ENCODE results near the gene TMPRSS6.

TMPRSS6 gene

GRCh38 chr22:37062376-37062675, 47.2 kb downstream of the TMPRSS6 start:
- Histone ChIP-seq H3K27ac (ENCODE audit: low read depth, low read length) (no peak overlapping the region), H3K36me3 (ENCODE audit: insufficient read depth, low read length) (peaks cover 14% of the 10 kb centered on the region), H3K27me3 (ENCODE audit: control insufficient read depth in 1 of 2, insufficient read depth in 2 of 2, low read length in 2 of 2) (peaks cover under 1 to 5% of the 10 kb centered on the region in 2 donors), H3K9me3 (ENCODE audit: low read length) (no peaks in the 10 kb centered on the region), H3K4me1 (ENCODE audit: insufficient read depth, low read length) (no peaks in the 10 kb centered on the region), H3K4me3 (ENCODE audit: low read depth in 1 of 2, low read length in 2 of 2) (no peak overlapping the region), H3K9ac (ENCODE audit: low read length) (no peak overlapping the region)

DNA sequence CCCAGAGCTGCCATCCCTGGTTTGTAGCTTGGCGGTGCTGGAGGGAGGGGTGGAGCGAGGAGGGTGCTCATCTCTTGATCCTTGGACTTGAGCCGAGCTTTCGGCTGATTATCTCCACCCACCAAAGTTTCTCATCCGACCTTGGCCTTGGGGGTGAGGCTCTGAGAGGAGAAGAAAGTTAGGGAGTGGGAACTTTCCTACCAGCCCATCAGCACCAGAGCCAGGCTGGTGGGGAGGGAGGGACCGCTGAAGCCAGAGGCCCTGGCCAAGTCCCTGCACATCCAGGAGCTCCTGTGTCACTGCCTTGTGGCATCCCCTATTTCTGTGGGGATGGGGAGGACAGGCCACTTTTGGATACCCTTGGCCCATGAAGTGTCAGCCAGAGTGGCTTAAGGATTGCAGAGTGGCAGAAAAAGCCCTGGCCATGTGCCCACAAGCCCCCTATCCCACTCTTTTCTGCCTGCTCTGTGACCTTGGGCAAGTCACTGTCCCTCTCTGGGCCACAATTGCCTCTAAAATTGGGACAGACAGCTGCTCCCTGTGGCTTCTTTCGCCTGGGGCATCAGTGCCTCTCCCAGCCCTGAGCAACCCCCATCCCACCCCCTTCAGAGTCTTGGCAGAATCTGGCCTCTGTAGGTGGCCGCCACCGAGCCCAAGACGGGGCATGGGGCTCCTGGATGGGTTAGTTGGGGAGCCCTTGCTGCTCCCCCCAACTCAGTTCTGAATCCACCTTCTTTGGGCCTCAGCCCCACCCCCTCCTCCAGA, 47.7 kb downstream of the TMPRSS6 start:
- Histone ChIP-seq H3K4me3 (ENCODE audit: low read depth in 1 of 2, low read length in 2 of 2) (no peak overlapping the region), H3K27ac (ENCODE audit: low read depth, low read length) (no peak overlapping the region), H3K4me1 (ENCODE audit: insufficient read depth, low read length) (no peaks in the 10 kb centered on the region), H3K27me3 (ENCODE audit: control insufficient read depth in 1 of 2, insufficient read depth in 2 of 2, low read length in 2 of 2) (peaks cover 0 to 5% of the 10 kb centered on the region in 2 donors), H3K9ac (ENCODE audit: low read length) (no peak overlapping the region), H3K9me3 (ENCODE audit: low read length) (no peaks in the 10 kb centered on the region), H3K36me3 (ENCODE audit: insufficient read depth, low read length) (peaks cover 19% of the 10 kb centered on the region)

GRCh38 chr22:37060801-37061610, 48.5 kb downstream of the TMPRSS6 start:
- peaks cover 20% of the 10 kb centered on the region for H3K36me3 ChIP-seq (ENCODE audit: insufficient read depth, low read length)
- H3K9me3 ChIP-seq (ENCODE audit: low read length), result no peaks in the 10 kb centered on the region
- no peak overlapping the region for H3K9ac ChIP-seq (ENCODE audit: low read length)
- H3K27me3 ChIP-seq (ENCODE audit: control insufficient read depth in 1 of 2, insufficient read depth in 2 of 2, low read length in 2 of 2), result peaks cover 0 to 3% of the 10 kb centered on the region in 2 donors
- H3K4me3 ChIP-seq (ENCODE audit: low read depth in 1 of 2, low read length in 2 of 2), result no peak overlapping the region
- H3K27ac ChIP-seq (ENCODE audit: low read depth, low read length), result no peak overlapping the region
- no peaks in the 10 kb centered on the region for H3K4me1 ChIP-seq (ENCODE audit: insufficient read depth, low read length)

- Histone ChIP-seq H3K36me3 (ENCODE audit: insufficient read depth, low read length) (peaks cover 31% of the 10 kb centered on the region), H3K27ac (ENCODE audit: low read depth, low read length) (no peak overlapping the region), H3K9ac (ENCODE audit: low read length) (no peak overlapping the region), H3K4me1 (ENCODE audit: insufficient read depth, low read length) (no peaks in the 10 kb centered on the region), H3K4me3 (ENCODE audit: low read depth in 1 of 2, low read length in 2 of 2) (no peak overlapping the region), H3K9me3 (ENCODE audit: low read length) (no peaks in the 10 kb centered on the region), H3K27me3 (ENCODE audit: control insufficient read depth in 1 of 2, insufficient read depth in 2 of 2, low read length in 2 of 2) (no peaks in the 10 kb centered on the region)
Measured at GRCh38 chr22:37059876-37060449, 49.5 kb downstream of the TMPRSS6 start.

DNA sequence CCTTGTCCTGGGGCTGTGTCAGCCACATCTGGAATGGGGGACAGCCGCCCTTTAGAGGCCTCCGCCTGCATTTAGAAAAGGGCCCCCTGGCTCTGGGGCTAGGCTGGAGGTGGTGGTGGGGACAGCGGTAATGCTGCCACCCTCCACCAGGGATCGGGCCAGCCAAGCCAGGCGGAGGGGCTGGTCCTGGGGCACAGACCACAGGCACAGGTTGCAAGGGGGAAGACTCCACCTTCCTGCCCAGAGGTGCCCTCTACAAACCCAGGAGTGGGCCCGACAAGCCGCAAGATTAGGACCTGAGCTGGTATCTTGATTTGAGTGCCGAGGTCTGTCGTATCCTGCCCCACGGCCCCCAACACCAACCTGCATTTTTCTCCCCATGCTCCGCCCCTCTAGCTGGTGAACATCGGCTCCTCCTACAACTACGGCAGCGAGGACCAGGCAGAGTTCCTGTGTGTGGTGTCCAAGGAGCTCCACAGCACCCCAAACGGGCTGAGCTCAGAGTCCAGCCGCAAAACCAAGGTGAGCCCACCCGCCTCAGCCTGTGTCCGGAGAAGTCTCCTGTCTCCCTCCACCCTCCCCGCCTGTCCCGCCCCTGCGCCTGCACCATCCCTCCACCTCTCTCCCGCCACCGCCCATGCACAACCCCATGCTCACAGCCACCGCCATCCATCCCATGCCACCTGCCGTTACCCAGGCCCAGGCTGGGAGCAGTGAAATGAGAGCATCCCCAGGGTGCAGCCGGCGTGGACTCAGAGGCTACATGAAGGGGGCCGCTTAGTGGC, 50.4 kb downstream of the TMPRSS6 start:
- Histone ChIP-seq H3K4me3 (ENCODE audit: low read depth in 1 of 2, low read length in 2 of 2) (no peak overlapping the region), H3K9me3 (ENCODE audit: low read length) (no peaks in the 10 kb centered on the region), H3K4me1 (ENCODE audit: insufficient read depth, low read length) (no peaks in the 10 kb centered on the region), H3K27me3 (ENCODE audit: control insufficient read depth in 1 of 2, insufficient read depth in 2 of 2, low read length in 2 of 2) (no peaks in the 10 kb centered on the region), H3K36me3 (ENCODE audit: insufficient read depth, low read length) (peaks cover 32% of the 10 kb centered on the region), H3K27ac (ENCODE audit: low read depth, low read length) (no peak overlapping the region), H3K9ac (ENCODE audit: low read length) (no peak overlapping the region)

DNA sequence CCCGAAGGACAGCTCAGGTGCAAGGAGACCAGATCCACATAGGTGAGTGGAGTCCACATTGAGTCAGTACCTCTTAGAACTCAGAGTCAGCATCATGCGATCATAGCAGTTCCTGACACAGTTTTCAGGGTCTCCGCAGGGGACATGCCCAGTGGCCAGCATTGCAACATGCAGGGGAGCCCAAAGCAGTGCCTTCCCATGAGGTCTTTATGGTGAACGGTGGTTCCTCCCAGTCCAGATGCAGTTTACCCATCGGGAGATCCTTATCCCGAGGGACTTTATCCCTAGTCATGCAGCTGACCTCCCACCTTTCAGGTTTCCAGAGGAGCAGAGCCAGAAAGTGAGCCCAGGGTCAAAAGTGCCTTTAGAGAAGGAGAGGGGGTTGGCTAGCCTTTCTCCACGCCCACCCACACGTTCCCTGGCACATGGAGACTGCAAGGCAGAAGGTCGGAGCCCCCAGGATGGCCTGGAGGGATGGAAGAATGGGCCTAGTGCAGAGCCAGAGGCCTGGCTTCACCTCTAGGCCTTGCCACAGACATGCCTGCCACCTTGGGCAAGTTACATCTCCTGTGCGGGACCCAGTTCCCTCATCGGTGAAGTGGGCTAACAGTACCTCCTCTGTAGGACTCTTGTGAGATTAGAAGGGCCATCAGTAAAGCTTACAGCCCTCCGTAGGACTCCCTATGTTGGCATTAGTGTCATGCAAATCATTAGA, 51.6 kb downstream of the TMPRSS6 start:
- H3K27me3 ChIP-seq (ENCODE audit: control insufficient read depth in 1 of 2, insufficient read depth in 2 of 2, low read length in 2 of 2), result no peaks in the 10 kb centered on the region
- H3K4me1 ChIP-seq (ENCODE audit: insufficient read depth, low read length), result peaks cover under 1% of the 10 kb centered on the region
- no peaks in the 10 kb centered on the region for H3K9me3 ChIP-seq (ENCODE audit: low read length)
- no peak overlapping the region for H3K4me3 ChIP-seq (ENCODE audit: low read depth in 1 of 2, low read length in 2 of 2)
- H3K36me3 ChIP-seq (ENCODE audit: insufficient read depth, low read length), result peaks cover 32% of the 10 kb centered on the region
- no peak overlapping the region for H3K9ac ChIP-seq (ENCODE audit: low read length)
- no peak overlapping the region for H3K27ac ChIP-seq (ENCODE audit: low read depth, low read length)

GRCh38 chr22:37057226-37057625, 52.3 kb downstream of the TMPRSS6 start:
- H3K27ac ChIP-seq (ENCODE audit: low read depth, low read length), result no peak overlapping the region
- no peak overlapping the region for H3K4me3 ChIP-seq (ENCODE audit: low read depth in 1 of 2, low read length in 2 of 2)
- H3K36me3 ChIP-seq (ENCODE audit: insufficient read depth, low read length), result peaks cover 32% of the 10 kb centered on the region
- no peaks in the 10 kb centered on the region for H3K27me3 ChIP-seq (ENCODE audit: control insufficient read depth in 1 of 2, insufficient read depth in 2 of 2, low read length in 2 of 2)
- no peak overlapping the region for H3K9ac ChIP-seq (ENCODE audit: low read length)
- no peaks in the 10 kb centered on the region for H3K9me3 ChIP-seq (ENCODE audit: low read length)
- H3K4me1 ChIP-seq (ENCODE audit: insufficient read depth, low read length), result peaks cover 8% of the 10 kb centered on the region

- Histone ChIP-seq H3K27ac (ENCODE audit: low read depth, low read length) (no peak overlapping the region), H3K9ac (ENCODE audit: low read length) (no peak overlapping the region), H3K27me3 (ENCODE audit: control insufficient read depth in 1 of 2, insufficient read depth in 2 of 2, low read length in 2 of 2) (no peaks in the 10 kb centered on the region), H3K36me3 (ENCODE audit: insufficient read depth, low read length) (peaks cover 32% of the 10 kb centered on the region), H3K9me3 (ENCODE audit: low read length) (no peaks in the 10 kb centered on the region), H3K4me3 (ENCODE audit: low read depth in 1 of 2, low read length in 2 of 2) (no peak overlapping the region), H3K4me1 (ENCODE audit: insufficient read depth, low read length) (peaks cover 12% of the 10 kb centered on the region)
Measured at GRCh38 chr22:37056246-37056645, 53.3 kb downstream of the TMPRSS6 start.

DNA sequence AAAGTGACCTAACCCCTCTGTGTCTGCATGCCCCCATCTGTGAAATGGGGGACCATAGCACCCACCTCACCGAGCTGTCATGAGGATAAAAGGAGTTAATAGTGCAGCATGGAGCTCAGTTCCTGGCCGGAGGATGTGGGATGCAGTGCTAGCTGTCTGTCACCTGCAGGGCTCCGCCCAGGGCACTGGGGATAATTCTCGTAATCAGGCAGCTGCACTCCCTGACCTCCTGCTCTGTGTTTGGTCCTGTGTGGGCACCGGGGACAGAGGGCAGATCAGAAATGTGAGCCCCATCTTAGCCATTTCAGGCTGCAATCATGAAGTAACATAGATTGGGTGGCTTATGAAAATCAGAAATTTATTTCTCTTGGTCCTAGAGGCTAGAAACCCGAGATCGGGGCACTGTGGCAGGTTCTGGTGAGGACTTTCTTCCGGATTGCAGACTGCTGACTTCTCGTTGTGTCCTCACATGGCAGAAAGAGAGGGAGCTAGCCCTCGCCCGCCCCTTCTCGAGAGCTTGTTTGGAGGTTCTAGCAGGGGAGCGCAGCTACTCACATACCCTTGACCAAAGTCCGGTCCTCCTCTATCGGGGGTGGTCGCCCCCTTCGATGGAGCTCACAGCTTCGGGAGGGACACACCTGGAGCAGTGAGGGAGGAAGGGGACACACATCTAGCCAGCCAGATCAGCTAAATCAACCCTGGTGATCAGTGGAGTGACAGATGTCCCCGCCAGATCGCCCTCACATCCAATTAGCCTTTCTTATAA, 54.7 kb downstream of the TMPRSS6 start:
- Histone ChIP-seq H3K27ac (ENCODE audit: low read depth, low read length) (no peak overlapping the region), H3K36me3 (ENCODE audit: insufficient read depth, low read length) (peaks cover 32% of the 10 kb centered on the region), H3K27me3 (ENCODE audit: control insufficient read depth in 1 of 2, insufficient read depth in 2 of 2, low read length in 2 of 2) (no peaks in the 10 kb centered on the region), H3K4me1 (ENCODE audit: insufficient read depth, low read length) (peaks cover 12% of the 10 kb centered on the region), H3K4me3 (ENCODE audit: low read depth in 1 of 2, low read length in 2 of 2) (no peak overlapping the region), H3K9ac (ENCODE audit: low read length) (no peak overlapping the region), H3K9me3 (ENCODE audit: low read length) (no peaks in the 10 kb centered on the region)

DNA sequence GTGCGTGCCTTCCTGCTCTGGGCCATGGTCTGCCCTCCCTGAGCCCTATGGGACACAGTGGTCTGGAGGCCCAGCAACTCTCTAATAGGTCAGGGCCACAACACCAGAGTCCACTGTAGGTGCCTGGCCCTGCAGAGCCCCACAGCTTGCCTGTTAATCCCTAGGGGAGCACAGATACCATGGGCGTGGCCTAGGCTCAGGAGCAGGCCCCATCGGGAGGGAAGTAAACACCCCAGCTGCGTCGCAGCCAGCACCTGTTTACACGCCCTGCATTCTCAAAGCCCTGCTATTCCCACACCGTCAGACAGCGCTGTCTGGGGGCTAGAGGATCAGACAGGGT, 55.5 kb downstream of the TMPRSS6 start:
- H3K9ac ChIP-seq (ENCODE audit: low read length), result no peak overlapping the region
- H3K36me3 ChIP-seq (ENCODE audit: insufficient read depth, low read length), result peaks cover 32% of the 10 kb centered on the region
- H3K27ac ChIP-seq (ENCODE audit: low read depth, low read length), result no peak overlapping the region
- no peak overlapping the region for H3K4me3 ChIP-seq (ENCODE audit: low read depth in 1 of 2, low read length in 2 of 2)
- peaks cover 12% of the 10 kb centered on the region for H3K4me1 ChIP-seq (ENCODE audit: insufficient read depth, low read length)
- H3K9me3 ChIP-seq (ENCODE audit: low read length), result no peaks in the 10 kb centered on the region
- no peaks in the 10 kb centered on the region for H3K27me3 ChIP-seq (ENCODE audit: control insufficient read depth in 1 of 2, insufficient read depth in 2 of 2, low read length in 2 of 2)

All from muscle layer of colon (tissue), 2 donors.